ENCODE measurements around the gene C17orf67. TPM values are rescaled to one million over a fixed set of nuclear protein-coding genes. Genes with fewer than 3 reads are reported as not detected.

C17orf67 gene
- total RNA-seq, 3 donors from 2014 or later = 1.1 to 3.4 (median 1.1) TPM

- H3K9me3 ChIP-seq = no peaks in the 10 kb centered on the region
- no peak overlapping the region for H3K4me3 ChIP-seq
- TF ChIP-seq CTCF (IDR thresholded peaks at IDR 0.05) = no peak
- intact Hi-C loops (cut with DNase I, micrococcal nuclease) = no loop called here
- no peaks in the 10 kb centered on the region for H3K4me1 ChIP-seq (ENCODE audit: low read depth)
- no peak for DNase-seq
- no peaks in the 10 kb centered on the region for H3K36me3 ChIP-seq (ENCODE audit: low read depth)
- no peak for ATAC-seq
Observed at GRCh38 chr17:56863974-56864373, 30.3 kb upstream of the C17orf67 start.

- Histone ChIP-seq H3K4me3 (no peak overlapping the region), H3K9me3 (no peaks in the 10 kb centered on the region), H3K4me1 (ENCODE audit: low read depth) (no peaks in the 10 kb centered on the region), H3K36me3 (ENCODE audit: low read depth) (no peaks in the 10 kb centered on the region)
- intact Hi-C loops (cut with DNase I, micrococcal nuclease) = no loop called here
- no peak for DNase-seq
- no peak for ATAC-seq
- no peak for TF ChIP-seq CTCF (IDR thresholded peaks at IDR 0.05)
Observed at GRCh38 chr17:56861899-56862298, 28.2 kb upstream of the C17orf67 start.

- Histone ChIP-seq H3K4me3 (no peak overlapping the region), H3K36me3 (ENCODE audit: low read depth) (no peaks in the 10 kb centered on the region), H3K4me1 (ENCODE audit: low read depth) (no peaks in the 10 kb centered on the region), H3K9me3 (no peaks in the 10 kb centered on the region)
- ATAC-seq (no peak), DNase-seq (no peak)
- TF ChIP-seq CTCF (IDR thresholded peaks at IDR 0.05) = no peak
- intact Hi-C loops (cut with DNase I, micrococcal nuclease) = no loop called here
Observed at GRCh38 chr17:56851008-56851407, 17.3 kb upstream of the C17orf67 start.

GRCh38 chr17:56850591-56850990, 16.9 kb upstream of the C17orf67 start:
- ATAC-seq (no peak), DNase-seq (no peak)
- intact Hi-C loops (cut with DNase I, micrococcal nuclease) = no loop called here
- Histone ChIP-seq H3K4me3 (no peak overlapping the region), H3K36me3 (ENCODE audit: low read depth) (no peaks in the 10 kb centered on the region), H3K4me1 (ENCODE audit: low read depth) (no peaks in the 10 kb centered on the region), H3K9me3 (no peaks in the 10 kb centered on the region)
- no peak for TF ChIP-seq CTCF (IDR thresholded peaks at IDR 0.05)

- Histone ChIP-seq H3K36me3 (ENCODE audit: low read depth) (no peaks in the 10 kb centered on the region), H3K9me3 (no peaks in the 10 kb centered on the region), H3K4me1 (ENCODE audit: low read depth) (no peaks in the 10 kb centered on the region), H3K4me3 (no peak overlapping the region)
- no peak for TF ChIP-seq CTCF (IDR thresholded peaks at IDR 0.05)
- ATAC-seq (no peak), DNase-seq (no peak)
- intact Hi-C loops (cut with DNase I, micrococcal nuclease) = no loop called here
Observed at GRCh38 chr17:56849131-56849530, 15.4 kb upstream of the C17orf67 start.

- Histone ChIP-seq H3K4me3 (no peak overlapping the region), H3K4me1 (ENCODE audit: low read depth) (no peaks in the 10 kb centered on the region), H3K9me3 (no peaks in the 10 kb centered on the region), H3K36me3 (ENCODE audit: low read depth) (no peaks in the 10 kb centered on the region)
- DNase-seq (no peak), ATAC-seq (no peak)
- intact Hi-C loops (cut with DNase I, micrococcal nuclease) = no loop called here
- TF ChIP-seq CTCF (IDR thresholded peaks at IDR 0.05) = no peak
Observed at GRCh38 chr17:56847106-56847505, 13.4 kb upstream of the C17orf67 start.
